ENCODE data around the gene CUEDC2.
"Not testable (repeated sequence)": the region's sequence is repeated elsewhere in the genome, so short reads cannot be mapped to it uniquely, and the experiment has no call there.

Gene CUEDC2

GRCh38 chr10:102432162-102432950 is at the start of gene CUEDC2:
TSS of gene CUEDC2 (minus strand) at chr10:102432574. CDS start at chr10:102425188, 7,386 bp downstream.
- peak; percentile 66 for DNase-seq

- no peak for DNase-seq
Measured at GRCh38 chr10:102480396-102480795, 48.0 kb upstream of the CUEDC2 start.

GRCh38 chr10:102479651-102480050 is 47.3 kb upstream of the CUEDC2 start:
- no peak for DNase-seq

DNA sequence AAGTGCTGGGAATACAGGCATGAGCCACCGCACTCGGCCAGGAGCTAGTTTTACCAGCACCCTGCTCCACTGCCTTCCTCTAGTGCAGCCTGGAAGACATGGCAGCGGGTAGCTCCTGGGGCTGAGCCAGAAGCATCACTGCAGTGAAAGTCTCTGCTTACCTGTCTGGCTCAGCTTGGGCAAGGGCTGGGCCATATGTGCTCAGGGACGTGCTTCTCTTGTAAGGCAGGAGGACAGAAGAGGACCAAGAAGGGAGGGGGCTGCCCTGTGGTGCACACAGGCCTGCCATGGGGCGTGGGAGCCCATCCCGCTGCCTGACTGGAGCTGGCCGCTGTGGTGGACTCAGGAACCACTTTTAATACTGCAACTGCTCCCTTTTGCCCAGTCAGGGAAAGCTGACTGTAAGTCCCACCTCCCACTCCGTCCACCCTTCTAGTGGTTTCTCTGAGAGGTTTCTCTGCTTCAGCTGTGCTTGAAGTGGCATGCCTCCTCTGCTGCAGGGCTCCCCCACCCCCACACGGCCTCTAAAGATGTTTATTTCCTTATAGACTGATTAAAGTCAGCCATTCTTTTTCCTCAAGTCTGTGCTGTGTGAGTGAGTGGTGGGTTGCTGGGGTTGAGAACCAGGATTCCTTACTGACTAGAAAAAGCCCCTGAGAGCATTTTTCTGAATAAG is 44.2 kb upstream of the CUEDC2 start:
- no peak for DNase-seq

GRCh38 chr10:102475451-102476040 is 43.2 kb upstream of the CUEDC2 start:
- no peak for DNase-seq

DNA sequence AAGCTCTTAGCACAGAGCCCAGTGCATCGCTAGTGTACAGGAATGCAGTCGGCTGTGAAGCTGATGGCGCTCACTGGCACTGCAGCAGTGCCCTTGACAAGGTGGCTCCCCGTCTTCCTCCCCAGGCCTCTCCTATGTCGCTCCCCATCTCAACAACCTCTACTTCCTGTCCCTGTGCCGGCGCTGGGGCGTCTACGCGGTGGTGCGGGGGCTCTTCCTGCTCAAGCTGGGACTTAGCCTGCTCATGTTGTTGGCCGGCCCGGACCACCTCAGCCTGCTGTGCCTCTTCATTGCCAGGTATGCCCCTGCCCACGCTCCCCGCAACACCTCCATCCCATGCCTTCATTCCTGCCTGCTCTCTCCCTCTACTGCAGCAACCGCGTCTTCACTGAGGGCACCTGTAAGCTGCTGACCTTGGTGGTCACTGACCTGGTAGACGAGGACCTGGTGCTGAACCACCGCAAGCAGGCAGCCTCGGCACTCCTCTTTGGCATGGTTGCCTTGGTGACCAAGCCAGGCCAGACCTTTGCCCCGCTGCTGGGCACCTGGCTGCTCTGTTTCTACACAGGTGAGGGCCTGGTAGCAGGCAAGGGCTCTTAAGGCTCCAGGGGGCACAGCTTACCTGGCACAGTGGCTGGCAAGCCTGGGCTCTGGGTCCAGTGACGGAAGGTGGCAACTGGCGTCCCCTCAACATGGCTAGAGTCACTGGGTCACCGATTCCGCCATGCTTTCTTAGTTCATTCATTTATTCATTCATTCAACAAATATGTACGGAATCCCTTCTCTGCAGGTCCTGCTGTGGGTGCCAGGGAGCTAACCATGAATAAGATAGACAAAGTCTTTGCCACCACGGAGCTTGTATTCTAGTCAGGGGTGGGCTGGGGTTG is 41.3 kb upstream of the CUEDC2 start:
- no peak for DNase-seq

DNA sequence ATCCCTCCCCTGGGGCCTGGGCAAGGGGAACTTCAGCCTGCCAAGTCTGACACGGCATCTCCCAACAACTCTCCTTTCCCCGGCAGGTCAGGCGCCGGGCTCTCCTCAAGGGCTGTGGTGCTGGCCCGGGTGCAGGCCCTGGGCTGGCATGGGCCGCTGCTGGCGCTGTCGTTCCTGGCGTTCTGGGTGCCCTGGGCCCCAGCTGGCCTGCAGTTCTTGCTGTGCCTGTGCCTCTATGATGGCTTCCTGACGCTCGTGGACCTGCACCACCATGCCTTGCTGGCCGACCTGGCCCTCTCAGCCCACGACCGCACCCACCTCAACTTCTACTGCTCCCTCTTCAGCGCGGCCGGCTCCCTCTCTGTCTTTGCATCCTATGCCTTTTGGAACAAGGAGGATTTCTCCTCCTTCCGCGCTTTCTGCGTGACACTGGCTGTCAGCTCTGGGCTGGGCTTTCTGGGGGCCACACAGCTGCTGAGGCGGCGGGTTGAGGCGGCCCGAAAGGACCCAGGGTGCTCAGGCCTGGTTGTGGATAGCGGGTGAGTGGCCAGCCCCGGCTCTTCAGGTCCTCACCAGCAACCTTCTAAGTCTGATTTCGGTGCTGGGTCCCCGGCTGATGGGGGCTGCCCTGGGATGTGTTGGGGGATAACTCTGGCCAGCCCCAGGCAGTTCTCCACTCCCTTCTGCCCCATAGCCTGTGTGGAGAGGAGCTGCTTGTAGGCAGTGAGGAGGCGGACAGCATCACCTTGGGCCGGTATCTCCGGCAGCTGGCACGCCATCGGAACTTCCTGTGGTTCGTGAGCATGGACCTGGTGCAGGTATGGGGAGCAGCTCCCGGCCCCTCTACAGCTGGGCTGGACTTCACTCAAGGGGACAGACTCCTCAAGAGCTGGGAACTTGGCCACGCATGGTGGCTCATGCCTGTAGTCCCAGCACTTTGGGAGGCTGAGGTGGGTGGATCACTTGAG is 38.5 kb upstream of the CUEDC2 start:
- DNase-seq: no peak

DNA sequence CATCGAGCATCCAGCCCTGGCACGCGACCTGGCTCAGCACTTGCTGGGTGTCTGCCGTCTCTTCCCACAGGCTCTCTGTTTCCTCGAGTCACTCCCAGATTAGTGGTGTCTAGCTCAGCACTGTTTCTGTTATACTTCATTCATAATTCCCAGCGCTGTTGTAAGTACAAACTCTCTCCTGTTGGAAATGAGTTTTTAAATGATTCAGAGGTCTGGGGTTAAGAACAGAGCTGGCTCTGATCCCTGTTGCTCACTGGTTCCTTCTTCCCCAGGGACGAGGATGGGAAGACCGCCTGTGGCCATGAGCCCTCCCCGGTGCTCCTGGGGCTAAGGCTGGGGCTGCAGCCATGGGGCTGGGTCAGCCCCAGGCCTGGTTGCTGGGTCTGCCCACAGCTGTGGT is 36.3 kb upstream of the CUEDC2 start:
- DNase-seq: no peak

- no peak for DNase-seq
Measured at GRCh38 chr10:102467971-102468438, 35.6 kb upstream of the CUEDC2 start.

- no peak for DNase-seq
Measured at GRCh38 chr10:102467318-102467717, 34.9 kb upstream of the CUEDC2 start.

GRCh38 chr10:102465466-102465865 is 33.1 kb upstream of the CUEDC2 start:
- no peak for DNase-seq

DNA sequence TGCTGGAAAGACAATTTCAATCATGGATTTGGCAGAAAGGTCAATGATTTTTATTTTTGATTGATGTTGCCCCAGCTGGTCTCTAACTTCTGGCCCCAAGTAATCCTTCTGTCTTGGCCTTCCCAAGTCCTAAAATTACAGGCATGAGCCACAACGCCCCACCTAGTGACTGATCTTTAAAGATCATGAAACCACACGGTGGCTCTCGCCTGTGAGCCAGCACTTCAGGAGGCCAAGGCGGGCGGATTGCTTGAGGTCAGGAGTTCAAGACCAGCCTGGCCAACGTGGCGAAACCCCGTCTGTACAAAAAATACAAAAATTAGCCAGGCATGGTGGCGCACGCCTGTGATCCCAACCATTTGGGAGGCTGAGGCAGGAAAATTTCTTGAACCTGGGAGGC is 31.6 kb upstream of the CUEDC2 start:
- no peak for DNase-seq

GRCh38 chr10:102462512-102463054 is 30.2 kb upstream of the CUEDC2 start:
- DNase-seq: no peak

- no peak for DNase-seq
Measured at GRCh38 chr10:102461187-102462054, 29.0 kb upstream of the CUEDC2 start.

DNA sequence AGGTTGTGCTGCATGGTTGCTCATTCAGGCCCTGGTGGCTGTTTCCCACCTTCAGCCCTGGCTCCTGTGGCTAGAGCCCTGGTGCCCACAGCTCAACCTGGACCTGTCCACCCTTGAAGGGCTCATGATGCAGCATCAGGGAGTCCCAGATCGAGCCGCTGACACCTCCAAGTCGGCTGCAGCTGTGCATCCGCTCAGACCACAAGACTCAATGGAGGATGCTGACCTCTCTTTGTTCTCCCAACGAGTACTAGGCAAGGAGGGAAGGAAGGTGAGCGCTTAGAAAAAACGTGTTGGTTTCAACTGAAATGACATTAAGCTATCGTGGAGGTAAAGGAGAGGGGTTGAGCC is 28.4 kb upstream of the CUEDC2 start:
- no peak for DNase-seq

- DNase-seq: no peak
Measured at GRCh38 chr10:102458656-102459055, 26.3 kb upstream of the CUEDC2 start.

DNA sequence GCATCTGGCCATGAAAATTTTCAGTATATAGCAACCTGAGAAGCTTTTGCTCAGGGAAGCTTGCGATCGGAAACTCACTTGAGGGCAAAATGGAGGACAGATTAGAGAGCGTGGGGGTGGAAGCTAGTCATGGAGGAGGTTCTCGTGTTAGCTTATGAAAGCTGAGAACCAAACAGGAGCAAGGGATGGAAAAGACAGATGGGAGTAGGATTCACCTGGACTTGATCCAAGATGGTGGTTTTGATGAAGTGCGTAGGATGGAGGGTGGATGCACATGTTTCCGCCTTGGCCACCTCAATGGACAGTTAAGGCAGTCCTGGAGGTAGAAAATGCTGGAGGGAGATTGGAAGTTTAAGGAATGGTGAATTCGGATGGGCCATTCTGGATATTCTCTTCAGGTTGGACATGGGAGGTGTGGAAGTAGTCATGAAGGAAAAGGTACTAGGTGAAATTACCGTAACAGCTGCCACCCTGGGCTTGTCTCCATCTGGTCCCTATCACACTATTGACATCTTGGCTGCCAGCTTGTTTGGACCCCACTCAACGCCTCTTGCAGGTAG is 25.3 kb upstream of the CUEDC2 start:
- DNase-seq: peak; percentile 45

DNA sequence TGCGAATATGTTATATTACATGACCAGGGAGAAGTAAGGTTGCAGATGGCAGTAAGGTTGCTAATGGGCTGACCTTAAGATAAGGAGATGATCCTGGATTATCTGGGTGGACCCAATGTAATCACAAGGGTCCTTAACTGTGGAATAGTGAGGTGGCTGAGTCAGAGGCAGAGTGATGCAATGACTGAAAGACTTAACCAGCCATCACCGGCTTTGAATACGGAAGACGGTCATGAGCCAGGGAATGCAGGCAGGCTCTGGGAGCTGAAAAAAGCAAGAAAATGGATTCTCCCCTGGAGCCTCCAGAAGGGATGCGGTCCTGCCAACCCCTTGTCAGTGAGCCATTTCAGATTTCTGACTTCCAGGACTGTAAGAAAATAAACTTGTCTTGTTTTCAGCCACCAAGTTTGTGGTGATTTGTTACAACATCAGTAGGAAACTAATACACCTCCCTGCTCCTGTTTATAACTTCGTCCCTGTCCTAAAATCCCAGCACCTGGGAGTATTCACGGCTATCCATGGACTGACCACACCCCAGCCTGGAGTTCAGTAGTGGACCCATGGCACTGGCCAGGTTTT is 23.6 kb upstream of the CUEDC2 start:
- no peak for DNase-seq

GRCh38 chr10:102454662-102455487 is 22.5 kb upstream of the CUEDC2 start:
- DNase-seq: not testable (repeated sequence)
